ENCODE measurements around the gene OR2W3. TPM values are rescaled to one million over a fixed set of nuclear protein-coding genes. Genes with fewer than 3 reads are reported as not detected.
"Not testable (repeated sequence)": the region's sequence is repeated elsewhere in the genome, so short reads cannot be mapped to it uniquely, and the experiment has no call there.

Gene OR2W3
- polyA plus RNA-seq, 1 donor: 0.49 TPM

DNA sequence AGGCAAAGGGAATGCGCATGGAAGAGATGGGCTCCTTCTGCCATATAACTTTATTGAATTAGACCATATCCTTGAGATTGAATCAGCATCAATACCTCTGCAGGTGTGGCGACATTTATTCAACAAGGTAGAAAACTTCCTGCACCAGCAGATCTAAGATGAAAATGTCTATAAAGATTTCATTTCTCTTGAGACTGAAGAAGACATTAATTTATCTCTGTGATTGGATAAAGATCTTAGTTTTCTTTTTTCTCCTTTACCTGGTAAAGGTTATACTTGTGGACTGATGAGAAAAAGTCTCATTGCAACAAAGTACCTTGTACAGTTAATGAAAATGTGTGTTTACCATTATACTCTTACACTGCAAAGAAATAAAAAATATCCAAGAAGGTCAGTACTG is 24.6 kb downstream of the OR2W3 start, which contains the start of gene OR2T8:
TSS of gene OR2T8 (plus strand) at position 301 of the 400 bp plus-strand sequence. CDS start 766 bp downstream, outside the sequence.
- DNase-seq (ENCODE audit: low read depth): no peak

- DNase-seq (ENCODE audit: low read depth): no peak
Measured at GRCh38 chr1:247923941-247924340, 28.6 kb downstream of the OR2W3 start.

- DNase-seq (ENCODE audit: low read depth): no peak
Measured at GRCh38 chr1:247924868-247925267, 29.5 kb downstream of the OR2W3 start, which contains the start of gene OR2AJ1. OR2AJ1 (plus strand) TSS chr1:247924889; CDS start chr1:247933769, 8,880 bp downstream.

DNA sequence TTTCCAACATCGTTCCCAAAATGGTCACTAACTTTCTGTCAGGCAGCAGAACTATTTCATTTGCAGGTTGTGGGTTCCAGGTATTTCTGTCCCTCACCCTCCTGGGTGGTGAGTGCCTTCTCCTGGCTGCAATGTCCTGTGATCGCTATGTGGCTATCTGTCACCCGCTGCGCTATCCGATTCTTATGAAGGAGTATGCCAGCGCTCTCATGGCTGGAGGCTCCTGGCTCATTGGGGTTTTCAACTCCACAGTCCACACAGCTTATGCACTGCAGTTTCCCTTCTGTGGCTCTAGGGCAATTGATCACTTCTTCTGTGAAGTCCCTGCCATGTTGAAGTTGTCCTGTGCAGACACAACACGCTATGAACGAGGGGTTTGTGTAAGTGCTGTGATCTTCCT is 38.6 kb downstream of the OR2W3 start:
- no peak for DNase-seq (ENCODE audit: low read depth)

GRCh38 chr1:247935781-247936180 is 40.4 kb downstream of the OR2W3 start:
- DNase-seq (ENCODE audit: low read depth): no peak

GRCh38 chr1:247936415-247936814 is 41.0 kb downstream of the OR2W3 start:
- no peak for DNase-seq (ENCODE audit: low read depth)

DNA sequence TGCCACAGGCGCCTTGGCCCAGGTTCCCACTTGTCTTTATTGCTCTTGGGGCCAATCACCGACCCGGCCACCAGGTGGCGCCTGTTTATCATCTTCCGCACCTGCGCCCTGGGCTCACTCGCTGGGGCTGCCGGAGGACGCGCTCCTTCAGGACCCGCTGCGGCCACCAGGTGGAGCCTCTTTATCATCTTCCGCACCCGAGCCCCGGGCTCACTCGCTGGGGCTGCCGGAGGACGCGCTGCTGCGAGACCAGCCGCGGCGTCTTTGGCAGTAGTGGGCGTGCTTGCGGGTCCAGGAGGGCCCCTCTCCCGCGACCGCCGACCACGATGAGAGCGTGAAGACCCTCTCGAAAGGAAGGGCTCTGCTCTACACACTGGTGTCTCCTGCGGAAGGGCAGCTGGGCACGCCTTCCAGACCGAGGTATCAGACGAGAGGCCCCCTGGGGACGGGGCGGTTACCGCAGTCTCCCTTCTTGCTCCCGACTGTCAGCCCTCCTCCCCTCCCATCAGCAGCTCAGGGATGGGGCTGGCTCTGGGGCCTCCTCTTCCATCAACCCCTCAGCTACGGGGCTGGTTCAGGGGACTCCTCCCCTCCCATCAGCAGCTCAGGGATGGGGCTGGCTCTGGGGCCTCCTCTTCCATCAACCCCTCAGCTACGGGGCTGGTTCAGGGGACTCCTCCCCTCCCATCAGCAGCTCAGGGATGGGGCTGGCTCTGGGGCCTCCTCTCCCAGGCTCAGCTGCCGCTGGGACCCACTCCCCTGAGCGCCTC is 41.8 kb downstream of the OR2W3 start:
- not testable (repeated sequence) for DNase-seq (ENCODE audit: low read depth)

GRCh38 chr1:247942624-247943023 is 47.2 kb downstream of the OR2W3 start:
- no peak for DNase-seq (ENCODE audit: low read depth)

Other genes with a start within 250 kb of the OR2W3 start
- gene OR13G1, start 215.8 kb upstream of the OR2W3 start, polyA plus RNA-seq (ENCODE audit: insufficient read length): not detected
- not detected for gene OR6F1, start 178.9 kb upstream of the OR2W3 start, polyA plus RNA-seq (ENCODE audit: insufficient read length)
- gene OR14K1, start 157.0 kb upstream of the OR2W3 start, polyA plus RNA-seq (ENCODE audit: insufficient read length): not detected
- gene OR14A2, start 147.4 kb upstream of the OR2W3 start, polyA plus RNA-seq (ENCODE audit: insufficient read length): not detected
- not detected for gene OR1C1, start 135.0 kb upstream of the OR2W3 start, polyA plus RNA-seq (ENCODE audit: insufficient read length)
- gene OR14A16, start 71.5 kb upstream of the OR2W3 start, polyA plus RNA-seq (ENCODE audit: insufficient read length): not detected
- gene OR11L1, start 53.7 kb upstream of the OR2W3 start, polyA plus RNA-seq (ENCODE audit: insufficient read length): not detected
- gene TRIM58, start 38.4 kb upstream of the OR2W3 start, polyA plus RNA-seq (ENCODE audit: insufficient read length): 3.1 TPM
- gene OR2T8, start 24.7 kb downstream of the OR2W3 start, polyA plus RNA-seq (ENCODE audit: insufficient read length): not detected
- gene OR2AJ1, start 29.3 kb downstream of the OR2W3 start, polyA plus RNA-seq (ENCODE audit: insufficient read length): not detected
- not detected for gene OR2L8, start 53.3 kb downstream of the OR2W3 start, polyA plus RNA-seq (ENCODE audit: insufficient read length)
- not detected for gene OR2AK2, start 69.6 kb downstream of the OR2W3 start, polyA plus RNA-seq (ENCODE audit: insufficient read length)
- gene OR2L5, start 118.1 kb downstream of the OR2W3 start, polyA plus RNA-seq (ENCODE audit: insufficient read length): not detected
- 0.06 TPM for gene OR2L2, start 134.5 kb downstream of the OR2W3 start, polyA plus RNA-seq (ENCODE audit: insufficient read length)
- gene OR2L3, start 151.2 kb downstream of the OR2W3 start, polyA plus RNA-seq (ENCODE audit: insufficient read length): not detected
- not detected for gene OR2L13, start 199.6 kb downstream of the OR2W3 start, polyA plus RNA-seq (ENCODE audit: insufficient read length)
- gene OR2M5, start 249.6 kb downstream of the OR2W3 start, polyA plus RNA-seq (ENCODE audit: insufficient read length): not detected